Astrocyte (in vitro differentiated cells and primary cell): ENCODE measurements around the gene CST3. TPM values are rescaled to one million over a fixed set of nuclear protein-coding genes. Genes with fewer than 3 reads are reported as not detected.

Experiments used
- DNase-seq: peaks from one replicate; pipeline ENCODE4 v3.0.0-alpha.2; 2010; ENCODE audit warnings: low read depth
- FAIRE-seq: peaks from 2 replicates; lab custom pipeline; 2011; peaks lifted over from hg19 to GRCh38; lab: Jason Lieb, UNC
- H2AFZ ChIP-seq: 2 replicates; pipeline ENCODE4 v1.6.0; 2012; ENCODE audit warnings: low read depth, low read length, inconsistent platforms
- H3K27ac ChIP-seq: 2 replicates; pipeline ENCODE4 v1.5.1; 2011; ENCODE audit warnings: low read depth, low read length, inconsistent platforms
- H3K27me3 ChIP-seq: 2 replicates; pipeline ENCODE4 v1.6.0; 2011; ENCODE audit warnings: low read length, inconsistent platforms; ENCODE audit not compliant: insufficient read depth
- H3K36me3 ChIP-seq: 2 replicates; pipeline ENCODE4 v1.5.1; 2011; ENCODE audit warnings: low read length, inconsistent platforms; ENCODE audit not compliant: insufficient read depth
- H3K4me1 ChIP-seq: 2 replicates; pipeline ENCODE4 v1.5.1; 2011; ENCODE audit warnings: low read length, inconsistent platforms; ENCODE audit not compliant: insufficient read depth
- H3K4me2 ChIP-seq: 2 replicates; pipeline ENCODE4 v1.6.0; 2012; ENCODE audit warnings: low read length, inconsistent platforms
- H3K4me3 ChIP-seq: 2 replicates; pipeline ENCODE4 v1.5.1; 2011; ENCODE audit warnings: low read depth, mild to moderate bottlenecking, low read length, inconsistent platforms; ENCODE audit not compliant: insufficient read depth
- H3K79me2 ChIP-seq: 2 replicates; pipeline ENCODE4 v1.6.0; 2012; ENCODE audit warnings: mild to moderate bottlenecking, low read length, inconsistent platforms; ENCODE audit not compliant: insufficient read depth
- H3K9ac ChIP-seq: 2 replicates; pipeline ENCODE4 v1.6.0; 2012; ENCODE audit warnings: mild to moderate bottlenecking, low read length, inconsistent platforms
- H3K9me3 ChIP-seq: 2 replicates; pipeline ENCODE4 v1.5.1; 2012; ENCODE audit warnings: low read depth, mild to moderate bottlenecking, low read length, inconsistent platforms; ENCODE audit not compliant: insufficient read depth
- H4K20me1 ChIP-seq: 2 replicates; pipeline ENCODE4 v1.6.0; 2012; ENCODE audit warnings: low read length, inconsistent platforms; ENCODE audit not compliant: insufficient read depth
- H3K27ac Mint-ChIP-seq: one replicate; pipeline ENCODE4 v1.8.0; 2021; ENCODE audit warnings: mild to moderate bottlenecking, mixed read lengths; ENCODE audit not compliant: unreplicated experiment
- H3K27me3 Mint-ChIP-seq: one replicate; pipeline ENCODE4 v1.8.0; 2021; ENCODE audit warnings: low read depth, mixed read lengths; ENCODE audit not compliant: unreplicated experiment
- H3K36me3 Mint-ChIP-seq: one replicate; pipeline ENCODE4 v1.8.0; 2021; ENCODE audit warnings: low read depth, mixed read lengths; ENCODE audit not compliant: unreplicated experiment
- H3K4me1 Mint-ChIP-seq: one replicate; pipeline ENCODE4 v1.8.0; 2021; ENCODE audit warnings: low read depth, mixed read lengths; ENCODE audit not compliant: unreplicated experiment
- H3K4me3 Mint-ChIP-seq: one replicate; pipeline ENCODE4 v1.8.0; 2021; ENCODE audit warnings: mild to moderate bottlenecking, moderate library complexity, mixed read lengths; ENCODE audit not compliant: unreplicated experiment
- H3K9me3 Mint-ChIP-seq: one replicate; pipeline ENCODE4 v1.8.0; 2021; ENCODE audit warnings: mild to moderate bottlenecking, mixed read lengths; ENCODE audit not compliant: unreplicated experiment
- EZH2 ChIP-seq: IDR thresholded peaks from 2 replicates; pipeline ENCODE4 v1.6.1; 2012; ENCODE audit warnings: mild to moderate bottlenecking, low read length, inconsistent platforms; ENCODE audit not compliant: insufficient read depth
- total RNA-seq: library from RNA; stranded (reverse); gene quantifications from 2 replicates; pipeline ENCODE4 v1.2.1, GENCODE V29; 2021
- TF ChIP-seq, protein P1 (sequence below): IDR thresholded peaks from 2 replicates; pipeline ENCODE4 v1.5.1; 2011; ENCODE audit warnings: low read depth, mild to moderate bottlenecking, inconsistent platforms, low read length, moderate library complexity; ENCODE audit not compliant: insufficient read depth

Gene CST3
- total RNA-seq, 1 donor from 2014 or later: 316 TPM

GRCh38 chr20:23588434-23589403 is 49.0 kb downstream of the CST3 start:
- Mint-ChIP-seq H3K9me3 (peaks cover 5% of the 10 kb centered on the region), H3K36me3 (no peaks in the 10 kb centered on the region), H3K4me3 (no peak overlapping the region), H3K27ac (no peak overlapping the region), H3K27me3 (peaks cover 2% of the 10 kb centered on the region), H3K4me1 (peaks cover 4% of the 10 kb centered on the region)
- no peak for DNase-seq
- Histone ChIP-seq H3K9me3 (no peaks in the 10 kb centered on the region), H3K4me2 (no peak overlapping the region), H3K79me2 (no peaks in the 10 kb centered on the region), H3K4me3 (no peak overlapping the region), H3K27me3 (no peaks in the 10 kb centered on the region), H3K36me3 (no peaks in the 10 kb centered on the region), H3K9ac (no peak overlapping the region), H3K27ac (no peak overlapping the region), H2AFZ (no peak overlapping the region), H4K20me1 (no peaks in the 10 kb centered on the region), H3K4me1 (no peaks in the 10 kb centered on the region)
- TF ChIP-seq EZH2: no peak
- TF ChIP-seq, protein P1, sequence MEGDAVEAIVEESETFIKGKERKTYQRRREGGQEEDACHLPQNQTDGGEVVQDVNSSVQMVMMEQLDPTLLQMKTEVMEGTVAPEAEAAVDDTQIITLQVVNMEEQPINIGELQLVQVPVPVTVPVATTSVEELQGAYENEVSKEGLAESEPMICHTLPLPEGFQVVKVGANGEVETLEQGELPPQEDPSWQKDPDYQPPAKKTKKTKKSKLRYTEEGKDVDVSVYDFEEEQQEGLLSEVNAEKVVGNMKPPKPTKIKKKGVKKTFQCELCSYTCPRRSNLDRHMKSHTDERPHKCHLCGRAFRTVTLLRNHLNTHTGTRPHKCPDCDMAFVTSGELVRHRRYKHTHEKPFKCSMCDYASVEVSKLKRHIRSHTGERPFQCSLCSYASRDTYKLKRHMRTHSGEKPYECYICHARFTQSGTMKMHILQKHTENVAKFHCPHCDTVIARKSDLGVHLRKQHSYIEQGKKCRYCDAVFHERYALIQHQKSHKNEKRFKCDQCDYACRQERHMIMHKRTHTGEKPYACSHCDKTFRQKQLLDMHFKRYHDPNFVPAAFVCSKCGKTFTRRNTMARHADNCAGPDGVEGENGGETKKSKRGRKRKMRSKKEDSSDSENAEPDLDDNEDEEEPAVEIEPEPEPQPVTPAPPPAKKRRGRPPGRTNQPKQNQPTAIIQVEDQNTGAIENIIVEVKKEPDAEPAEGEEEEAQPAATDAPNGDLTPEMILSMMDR: no peak
- no peak for FAIRE-seq

GRCh38 chr20:23587631-23588030 is 50.1 kb downstream of the CST3 start:
- H3K9me3 Mint-ChIP-seq: peaks cover 5% of the 10 kb centered on the region
- Histone ChIP-seq H4K20me1 (no peaks in the 10 kb centered on the region), H2AFZ (no peak overlapping the region), H3K27ac (no peak overlapping the region), H3K79me2 (no peaks in the 10 kb centered on the region), H3K9me3 (no peaks in the 10 kb centered on the region), H3K4me2 (no peak overlapping the region), H3K4me3 (no peak overlapping the region), H3K4me1 (no peaks in the 10 kb centered on the region), H3K36me3 (no peaks in the 10 kb centered on the region), H3K9ac (no peak overlapping the region), H3K27me3 (no peaks in the 10 kb centered on the region)
- no peak overlapping the region for H3K27ac Mint-ChIP-seq
- H3K27me3 Mint-ChIP-seq: peaks cover 2% of the 10 kb centered on the region
- no peak for FAIRE-seq
- peaks cover 5% of the 10 kb centered on the region for H3K4me1 Mint-ChIP-seq
- TF ChIP-seq EZH2: no peak
- TF ChIP-seq, protein P1: no peak
- no peaks in the 10 kb centered on the region for H3K36me3 Mint-ChIP-seq
- no peak for DNase-seq
- H3K4me3 Mint-ChIP-seq: no peak overlapping the region
